H1 (cell line): ENCODE measurements around the gene CERCAM. TPM values are rescaled to one million over a fixed set of nuclear protein-coding genes. Genes with fewer than 3 reads are reported as not detected.

Experiments used
- CTCF ChIA-PET: fragments of 300-600 bp; sonication (Branson Sonifier 250); formaldehyde crosslinking; loops from one replicate; lab custom pipeline; 2021; ENCODE audit not compliant: partially characterized antibody; lab: Charles Lee
- POLR2A ChIA-PET: fragments of 300-600 bp; sonication (Branson Sonifier 250); formaldehyde crosslinking; loops from one replicate; lab custom pipeline; 2021; ENCODE audit warnings: inconsistent platforms; ENCODE audit not compliant: partially characterized antibody; lab: Charles Lee
- DNase-seq, 2 experiments: peaks; one replicate each; pipeline versions ENCODE4 v3.0.0 to v3.0.0-alpha.2; 2010 to 2022; ENCODE audit warnings: low spot score in 2 of 2, low read depth in 1 of 2, mixed read lengths in 1 of 2
- FAIRE-seq: peaks from 2 replicates; lab custom pipeline; 2011; peaks lifted over from hg19 to GRCh38; lab: Jason Lieb, UNC
- H2AFZ ChIP-seq: 2 replicates; pipeline ENCODE4 v1.8.1; 2012; ENCODE audit warnings: low read length, inconsistent platforms
- H2AK5ac ChIP-seq: 2 replicates; pipeline ENCODE4 v1.6.1; 2013; ENCODE audit warnings: low read depth, low read length
- H2BK120ac ChIP-seq: replicated peaks from 2 replicates; pipeline ENCODE3; 2013; ENCODE audit warnings: low read depth, low read length, inconsistent platforms
- H2BK12ac ChIP-seq: 2 replicates; pipeline ENCODE4 v1.6.1; 2013; ENCODE audit warnings: low read depth, low read length
- H2BK15ac ChIP-seq: 2 replicates; pipeline ENCODE4 v1.6.1; 2013; ENCODE audit warnings: low read length
- H2BK20ac ChIP-seq: 2 replicates; pipeline ENCODE4 v1.6.1; 2013; ENCODE audit warnings: low read length
- H2BK5ac ChIP-seq: 2 replicates; pipeline ENCODE4 v1.6.1; 2013; ENCODE audit warnings: low read depth, low read length
- H3K14ac ChIP-seq: 2 replicates; pipeline ENCODE4 v1.6.1; 2013; ENCODE audit warnings: inconsistent platforms; ENCODE audit not compliant: insufficient read length
- H3K18ac ChIP-seq: 2 replicates; pipeline ENCODE4 v1.6.1; 2013; ENCODE audit warnings: low read length; ENCODE audit errors: extremely low read depth
- H3K23ac ChIP-seq: 2 replicates; pipeline ENCODE4 v1.6.1; 2013; ENCODE audit warnings: inconsistent platforms; ENCODE audit not compliant: insufficient read length
- H3K23me2 ChIP-seq: 2 replicates; pipeline ENCODE4 v1.6.1; 2013; ENCODE audit warnings: low read depth, low read length
- H3K27ac ChIP-seq: 2 replicates; pipeline ENCODE4 v1.6.1; 2011; ENCODE audit warnings: low read depth, low read length, inconsistent platforms
- H3K27me3 ChIP-seq, 4 experiments: replicated peaks in 1 of 4; 1 replicate in 1 of 4; 2 replicates in 3 of 4; pipeline versions ENCODE4 v1.6.1 to v1.8.1; 2011 to 2013; ENCODE audit warnings: low read length in 3 of 4, mild to moderate bottlenecking in 3 of 4, inconsistent platforms in 2 of 4, mixed read lengths in 2 of 4, moderate library complexity in 1 of 4; ENCODE audit not compliant: control insufficient read depth in 3 of 4, insufficient read depth in 3 of 4; ENCODE audit errors: extremely low read depth in 1 of 4
- H3K36me3 ChIP-seq, 4 experiments: 2 replicates each; pipeline versions ENCODE4 v1.6.1 to v1.8.1; 2011 to 2013; ENCODE audit warnings: mild to moderate bottlenecking in 4 of 4, low read length in 3 of 4, moderate library complexity in 2 of 4, control low read depth in 1 of 4, inconsistent platforms in 1 of 4; ENCODE audit not compliant: insufficient read depth in 4 of 4, control insufficient read depth in 2 of 4
- H3K4ac ChIP-seq: replicated peaks from 2 replicates; pipeline ENCODE3; 2013; ENCODE audit warnings: low read length, low read depth, mixed read lengths, inconsistent platforms; ENCODE audit not compliant: insufficient read length
- H3K4me1 ChIP-seq, 4 experiments: replicated peaks in 1 of 4; 1 replicate in 1 of 4; 2 replicates in 3 of 4; pipeline versions ENCODE4 v1.6.1 to v1.8.1; 2011 to 2013; ENCODE audit warnings: low read length in 3 of 4, inconsistent platforms in 2 of 4, mixed read lengths in 1 of 4; ENCODE audit not compliant: insufficient read depth in 4 of 4, control insufficient read depth in 3 of 4
- H3K4me2 ChIP-seq, 2 experiments: 2 replicates each; pipeline versions ENCODE4 v1.6.1 to v1.8.1; 2011 to 2013; ENCODE audit warnings: low read depth in 2 of 2, low read length in 2 of 2, control low read depth in 1 of 2, inconsistent platforms in 1 of 2, mild to moderate bottlenecking in 1 of 2; ENCODE audit not compliant: insufficient read depth in 1 of 2
- H3K4me3 ChIP-seq, 4 experiments: fragments of 200-600, 300-600 bp in 1 of 4; sonication (generic), shearing (Covaris generic), sonication (Bioruptor Twin) in 1 of 4; 2 replicates each; pipeline versions ENCODE4 v1.5.1 to v1.8.1; 2011 to 2016; ENCODE audit warnings: low read length in 4 of 4, low read depth in 3 of 4, control low read depth in 2 of 4, inconsistent platforms in 2 of 4, mild to moderate bottlenecking in 2 of 4, mixed read lengths in 1 of 4, moderate library complexity in 1 of 4; ENCODE audit not compliant: insufficient read depth in 2 of 4; ENCODE audit errors: extremely low read depth in 1 of 4
- H3K56ac ChIP-seq: replicated peaks from 2 replicates; pipeline ENCODE3; 2013; ENCODE audit warnings: low read depth, mild to moderate bottlenecking, mixed read lengths, low read length, inconsistent platforms; ENCODE audit not compliant: insufficient read length
- H3K79me1 ChIP-seq: 2 replicates; pipeline ENCODE4 v1.6.1; 2013; ENCODE audit warnings: low read depth, low read length, control low read depth
- H3K79me2 ChIP-seq, 2 experiments: 2 replicates each; pipeline versions ENCODE4 v1.6.1 to v1.8.1; 2012 to 2013; ENCODE audit warnings: low read length in 2 of 2, mild to moderate bottlenecking in 2 of 2, inconsistent platforms in 1 of 2; ENCODE audit not compliant: insufficient read depth in 2 of 2, control insufficient read depth in 1 of 2
- H3K9ac ChIP-seq, 4 experiments: replicated peaks in 1 of 4; 1 replicate in 1 of 4; 2 replicates in 3 of 4; pipeline versions ENCODE4 v1.6.1 to v1.8.1; 2011 to 2013; ENCODE audit warnings: low read depth in 3 of 4, low read length in 3 of 4, control low read depth in 2 of 4, mild to moderate bottlenecking in 2 of 4, moderate library complexity in 2 of 4, inconsistent platforms in 1 of 4; ENCODE audit errors: extremely low read depth in 1 of 4
- H3K9me3 ChIP-seq, 2 experiments: 2 replicates each; pipeline versions ENCODE4 v1.6.1 to v1.8.1; 2012 to 2013; ENCODE audit warnings: mild to moderate bottlenecking in 2 of 2, moderate library complexity in 2 of 2, control low read depth in 1 of 2, inconsistent platforms in 1 of 2, low read depth in 1 of 2, low read length in 1 of 2, mixed read lengths in 1 of 2; ENCODE audit not compliant: insufficient read depth in 2 of 2
- H4K20me1 ChIP-seq, 2 experiments: replicated peaks in 1 of 2; 2 replicates each; pipeline versions ENCODE3 to v1.8.1; 2011 to 2013; ENCODE audit warnings: inconsistent platforms in 2 of 2, low read length in 2 of 2, mild to moderate bottlenecking in 1 of 2; ENCODE audit not compliant: insufficient read depth in 2 of 2, control insufficient read depth in 1 of 2
- H4K5ac ChIP-seq: 2 replicates; pipeline ENCODE4 v1.6.1; 2013; ENCODE audit warnings: low read length, low read depth, mixed read lengths, inconsistent platforms; ENCODE audit not compliant: insufficient read length
- H4K8ac ChIP-seq: 2 replicates; pipeline ENCODE4 v1.8.0; 2013; ENCODE audit warnings: mild to moderate bottlenecking, moderate library complexity, low read length, inconsistent platforms; ENCODE audit not compliant: insufficient read depth; ENCODE audit errors: extremely low read depth
- H4K91ac ChIP-seq: replicated peaks from 2 replicates; pipeline ENCODE3; 2013; ENCODE audit warnings: low read length, mixed read lengths, inconsistent platforms; ENCODE audit not compliant: insufficient read length
- BCL11A ChIP-seq, 2 experiments: IDR thresholded peaks; one replicate each; pipeline ENCODE4 v1.6.1; 2011; ENCODE audit warnings: low read depth in 2 of 2, low read length in 2 of 2, mild to moderate bottlenecking in 2 of 2
- CREB1 ChIP-seq: IDR thresholded peaks from 2 replicates; pipeline ENCODE4 v1.6.1; 2012; ENCODE audit warnings: inconsistent platforms
- HDAC2 ChIP-seq, 2 experiments: fragments of 300-600 bp in 1 of 2; sonication (generic) in 1 of 2; IDR thresholded peaks; 2 replicates each; pipeline ENCODE4 v1.6.1; 2011 to 2012; ENCODE audit warnings: low read depth in 2 of 2, low read length in 2 of 2, mild to moderate bottlenecking in 2 of 2, moderate library complexity in 2 of 2, borderline replicate concordance in 1 of 2, inconsistent platforms in 1 of 2
- HDAC6 ChIP-seq: IDR thresholded peaks from one replicate; pipeline ENCODE4 v1.7.1; 2012; ENCODE audit warnings: low read depth, mild to moderate bottlenecking, inconsistent platforms, low read length, moderate library complexity
- MAFK ChIP-seq: IDR thresholded peaks from 2 replicates; pipeline ENCODE4 v1.6.1; 2012; ENCODE audit warnings: low read depth, mild to moderate bottlenecking, improper control_type of control experiment, low read length
- SIRT6 ChIP-seq: IDR thresholded peaks from one replicate; pipeline ENCODE4 v1.7.1; 2012; ENCODE audit warnings: low read length, inconsistent platforms
- SP1 ChIP-seq: IDR thresholded peaks from 2 replicates; pipeline ENCODE4 v1.6.1; 2011; ENCODE audit warnings: low read depth, low read length
- TEAD4 ChIP-seq: IDR thresholded peaks from 2 replicates; pipeline ENCODE4 v1.6.1; 2012; ENCODE audit warnings: low read depth, low read length, inconsistent platforms, mixed read lengths
- WGBS, 2 experiments: shearing (Covaris generic) in 1 of 2; methylation state at CpG; one replicate each; pipeline versions ENCODE4 v1.1.6 to v1.1.7; 2013 to 2015; ENCODE audit warnings: low lambda C conversion rate in 2 of 2, mixed read lengths in 2 of 2, inconsistent platforms in 1 of 2, low coverage in 1 of 2, missing lambda C conversion rate in 1 of 2; ENCODE audit not compliant: insufficient replicate concordance in 2 of 2, insufficient coverage in 1 of 2, insufficient read length in 1 of 2; ENCODE audit errors: extremely low coverage in 1 of 2, missing lambda C conversion rate in 1 of 2; 5-methylcytosine and 5-hydroxymethylcytosine counted together
- polyA plus RNA-seq, 7 experiments: library from polyadenylated mRNA; depleted of rRNA in 3 of 7; stranded (reverse) in 5 of 7; unstranded in 2 of 7; fragments of >200 nt in 5 of 7; fragments of 200-250 nt in 2 of 7; gene quantifications; 1 replicate in 5 of 7; 2 replicates in 1 of 7; 4 replicates in 1 of 7; pipeline versions ENCODE4 v1.2.1 to v1.2.3, GENCODE V29; 2011 to 2013; ENCODE audit warnings: missing spikeins in 2 of 7, mixed read lengths in 2 of 7
- total RNA-seq: library from RNA; stranded (reverse); fragmentation: NEBNext Ultra II Directional; extraction: Animal tissue kit (Norgen Biotek cat#: 25700); gene quantifications from 2 replicates; pipeline ENCODE4 v1.2.1, GENCODE V29; 2021
- TF ChIP-seq, protein P1 (sequence below): IDR thresholded peaks from 2 replicates; pipeline ENCODE4 v1.6.1; 2012; ENCODE audit warnings: inconsistent platforms

CERCAM gene
- total and polyA plus RNA-seq, 2 of the 8 experiments (the other 6 are each of a cell fraction or from before 2014, with no cell fraction given): 3.1 to 5.2 TPM

DNA sequence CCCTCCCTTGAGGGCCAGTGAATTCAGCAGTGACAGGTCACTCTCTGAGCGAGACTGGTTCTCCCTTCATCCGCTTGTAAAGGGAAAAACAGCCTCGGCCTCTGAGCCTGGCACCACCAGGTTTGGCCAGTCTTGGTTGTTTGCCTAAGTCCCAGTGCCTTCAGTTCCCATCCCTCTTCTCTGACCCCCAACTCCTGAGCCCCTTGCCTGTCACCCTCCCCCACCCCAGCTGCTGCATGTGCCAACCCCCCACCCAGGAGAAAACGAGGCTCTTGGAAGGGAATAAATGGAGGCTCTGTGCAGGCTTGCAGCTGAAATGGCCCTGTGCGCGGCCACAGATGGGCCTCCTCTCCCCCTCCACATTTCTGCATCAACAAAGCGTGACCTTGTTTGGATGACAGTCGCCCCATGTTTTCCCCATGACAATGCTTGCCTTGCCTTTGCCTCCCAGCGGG, 46.4 kb upstream of the CERCAM start:
- Histone ChIP-seq H2BK20ac (no peak overlapping the region), H3K79me2 (peaks cover 7 to 25% of the 10 kb centered on the region in 2 experiments), H3K4me3 (no peak overlapping the region), H3K23me2 (peaks cover 8% of the 10 kb centered on the region; the same call in 1 of the 2 replicates), H2AFZ (no peak overlapping the region), H2AK5ac (no peak overlapping the region), H4K91ac (no peak overlapping the region), H3K14ac (no peak overlapping the region), H3K9me3 (no peaks in the 10 kb centered on the region), H3K9ac (no peak overlapping the region), H3K23ac (no peak overlapping the region), H4K5ac (no peak overlapping the region), H2BK15ac (no peak overlapping the region), H3K4me1 (peaks cover 0 to 8% (median 3%) of the 10 kb centered on the region in 4 experiments; a peak in 4 of 7 replicates), H3K79me1 (peaks cover 10% of the 10 kb centered on the region; the same call in 1 of the 2 replicates), H2BK5ac (no peak overlapping the region), H3K4ac (no peak overlapping the region), H3K36me3 (peaks cover 0 to 3% (median 0%) of the 10 kb centered on the region in 4 experiments; a peak in 2 of 8 replicates), H2BK12ac (no peak overlapping the region), H2BK120ac (no peak overlapping the region), H3K27me3 (peaks cover 0 to under 1% (median 0%) of the 10 kb centered on the region in 4 experiments; a peak in 1 of 7 replicates), H4K20me1 (peaks cover 0 to 15% of the 10 kb centered on the region in 2 experiments), H3K27ac (no peak overlapping the region), H3K56ac (no peak overlapping the region), H3K4me2 (no peak overlapping the region), H4K8ac (no peak overlapping the region), H3K18ac (no peak overlapping the region)
- 86% methylated on average over 9 of the region's 9 CpGs; no CpG with 5 or more reads in 1 of the 2 experiments for WGBS, 2 experiments
- POLR2A ChIA-PET: interaction anchor here (1.2 kb wide), 1 partner anchor 9 kb away, joined by 4 read pairs; no protein-coding TSS in a partner anchor
- CTCF ChIA-PET: interaction anchor here (1.1 to 25.1 kb wide), 3 partner anchors 11 to 35 kb away, joined by 3 to 544 read pairs (median 29); no protein-coding TSS in a partner anchor
- FAIRE-seq: no peak
- DNase-seq: no peak
- TF ChIP-seq CREB1: no peak
- TF ChIP-seq MAFK: no peak
- TF ChIP-seq HDAC2 (IDR thresholded peaks at IDR 0.05; ENCODE audit: borderline replicate concordance in 1 of 2, low read depth in 2 of 2, low read length in 2 of 2): no peak
- no peak for TF ChIP-seq HDAC6
- no peak for TF ChIP-seq SIRT6
- TF ChIP-seq, protein P1, sequence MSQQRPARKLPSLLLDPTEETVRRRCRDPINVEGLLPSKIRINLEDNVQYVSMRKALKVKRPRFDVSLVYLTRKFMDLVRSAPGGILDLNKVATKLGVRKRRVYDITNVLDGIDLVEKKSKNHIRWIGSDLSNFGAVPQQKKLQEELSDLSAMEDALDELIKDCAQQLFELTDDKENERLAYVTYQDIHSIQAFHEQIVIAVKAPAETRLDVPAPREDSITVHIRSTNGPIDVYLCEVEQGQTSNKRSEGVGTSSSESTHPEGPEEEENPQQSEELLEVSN: no peak
- TF ChIP-seq BCL11A (IDR thresholded peaks at IDR 0.05; ENCODE audit: low read depth in 2 of 2, low read length in 2 of 2): no peak
- TF ChIP-seq TEAD4: no peak
- no peak for TF ChIP-seq SP1
